Caki2 (cell line): ENCODE measurements around the gene CFAP74. TPM values are rescaled to one million over a fixed set of nuclear protein-coding genes. Genes with fewer than 3 reads are reported as not detected.

Source experiments
- DNase-seq: peaks from one replicate; pipeline ENCODE4 v3.0.0-alpha.2; 2015; ENCODE audit warnings: low read depth
- in situ Hi-C: cut with HindIII; loops from 2 replicates; pipeline ENCODE4 v1.10.0; 2016; ENCODE audit warnings: low sequenced_read_pairs, low pct_unique_long_range_greater_than_20kb, mixed read lengths
- total RNA-seq: library from RNA; depleted of rRNA; stranded (reverse); fragments of >200 nt; shearing (Covaris generic); gene quantifications from 2 replicates; pipeline ENCODE4 v1.2.3, GENCODE V29; 2014; ENCODE audit warnings: low replicate concordance

The CFAP74 gene
- total RNA-seq, 1 experiment from 2014 or later: not detected

DNA sequence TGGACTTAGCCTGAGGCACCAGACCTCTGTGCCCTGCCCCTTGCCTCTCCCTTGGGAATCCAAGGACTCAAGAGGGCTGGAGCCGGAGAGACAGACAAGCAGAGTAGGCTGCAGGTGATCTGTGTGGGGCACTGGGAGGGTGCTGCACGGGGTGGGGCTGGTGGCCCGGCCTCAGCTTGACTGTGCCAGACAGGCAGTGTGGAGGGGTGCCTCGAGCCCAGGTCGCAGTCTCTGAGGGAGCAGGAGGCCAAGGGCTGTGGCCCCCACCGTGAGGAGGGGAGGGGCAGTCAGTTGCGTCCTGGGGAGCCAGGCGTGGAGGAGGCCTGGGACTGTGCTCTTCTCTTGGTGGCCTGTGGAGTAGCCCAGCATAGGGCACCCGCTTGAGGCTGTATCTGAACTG lies 19.6 kb upstream of the CFAP74 start:
- in situ Hi-C loops: no loop called here
- DNase-seq: no peak

- in situ Hi-C loops: no loop called here
- no peak for DNase-seq
Measured at GRCh38 chr1:2022063-2022770, 18.6 kb upstream of the CFAP74 start.

- in situ Hi-C loops: no loop called here
Measured at GRCh38 chr1:2021550-2021949, 18.0 kb upstream of the CFAP74 start.

GRCh38 chr1:2020310-2020655 lies 16.7 kb upstream of the CFAP74 start:
- in situ Hi-C loops: no loop called here
- no peak for DNase-seq

More at GRCh38 chr1:2021550-2021949, 18.0 kb upstream of the CFAP74 start:
- DNase-seq: no peak

GRCh38 chr1:2019571-2020309 lies 16.2 kb upstream of the CFAP74 start:
- no peak for DNase-seq
- in situ Hi-C loops: no loop called here

DNA sequence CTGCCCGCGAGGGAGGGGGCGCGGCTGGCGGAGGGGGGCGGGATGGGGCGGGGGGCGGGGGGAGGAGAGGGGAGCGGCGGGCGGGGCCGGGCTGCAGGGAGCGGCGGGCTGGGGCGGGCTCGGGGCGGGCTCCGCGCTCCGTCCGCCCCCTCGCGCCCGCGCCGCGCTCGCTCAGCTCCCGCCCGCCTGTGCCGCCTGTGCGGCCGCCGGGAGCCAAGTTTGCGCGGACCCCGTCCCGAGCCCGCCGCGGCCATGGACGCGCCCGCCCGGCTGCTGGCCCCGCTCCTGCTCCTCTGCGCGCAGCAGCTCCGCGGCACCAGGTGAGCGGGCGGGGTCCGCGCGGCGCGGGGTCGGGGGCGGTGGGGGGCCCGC lies 15.6 kb upstream of the CFAP74 start, which contains the start of gene GABRD:
TSS of gene GABRD (plus strand) at position 174 of the 372 bp plus-strand sequence. CDS start at position 253, 79 bp downstream.
- no peak for DNase-seq
- in situ Hi-C loops: no loop called here

GRCh38 chr1:2018217-2019171 lies 14.9 kb upstream of the CFAP74 start:
- in situ Hi-C loops: no loop called here
- no peak for DNase-seq

DNA sequence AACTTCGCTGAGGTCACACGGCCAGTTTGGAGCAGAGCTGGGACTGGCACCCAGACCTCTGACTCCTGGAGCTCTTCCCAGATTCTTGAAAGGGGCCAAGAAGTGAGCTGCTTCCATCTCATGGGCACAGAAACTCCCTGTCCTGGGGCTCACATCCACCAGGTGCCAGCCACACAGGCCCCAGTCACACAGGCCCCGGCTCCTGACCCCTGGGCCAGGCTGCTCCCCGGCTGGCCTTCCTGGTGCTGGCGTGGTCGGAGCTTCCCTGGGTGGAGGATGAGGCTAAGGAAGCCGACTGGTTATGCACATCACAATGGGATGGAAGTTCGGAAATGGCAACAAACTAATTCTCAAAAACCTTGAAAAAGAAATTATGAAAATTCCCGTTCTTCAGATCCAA lies 12.5 kb upstream of the CFAP74 start:
- DNase-seq: no peak
- in situ Hi-C loops: no loop called here

DNA sequence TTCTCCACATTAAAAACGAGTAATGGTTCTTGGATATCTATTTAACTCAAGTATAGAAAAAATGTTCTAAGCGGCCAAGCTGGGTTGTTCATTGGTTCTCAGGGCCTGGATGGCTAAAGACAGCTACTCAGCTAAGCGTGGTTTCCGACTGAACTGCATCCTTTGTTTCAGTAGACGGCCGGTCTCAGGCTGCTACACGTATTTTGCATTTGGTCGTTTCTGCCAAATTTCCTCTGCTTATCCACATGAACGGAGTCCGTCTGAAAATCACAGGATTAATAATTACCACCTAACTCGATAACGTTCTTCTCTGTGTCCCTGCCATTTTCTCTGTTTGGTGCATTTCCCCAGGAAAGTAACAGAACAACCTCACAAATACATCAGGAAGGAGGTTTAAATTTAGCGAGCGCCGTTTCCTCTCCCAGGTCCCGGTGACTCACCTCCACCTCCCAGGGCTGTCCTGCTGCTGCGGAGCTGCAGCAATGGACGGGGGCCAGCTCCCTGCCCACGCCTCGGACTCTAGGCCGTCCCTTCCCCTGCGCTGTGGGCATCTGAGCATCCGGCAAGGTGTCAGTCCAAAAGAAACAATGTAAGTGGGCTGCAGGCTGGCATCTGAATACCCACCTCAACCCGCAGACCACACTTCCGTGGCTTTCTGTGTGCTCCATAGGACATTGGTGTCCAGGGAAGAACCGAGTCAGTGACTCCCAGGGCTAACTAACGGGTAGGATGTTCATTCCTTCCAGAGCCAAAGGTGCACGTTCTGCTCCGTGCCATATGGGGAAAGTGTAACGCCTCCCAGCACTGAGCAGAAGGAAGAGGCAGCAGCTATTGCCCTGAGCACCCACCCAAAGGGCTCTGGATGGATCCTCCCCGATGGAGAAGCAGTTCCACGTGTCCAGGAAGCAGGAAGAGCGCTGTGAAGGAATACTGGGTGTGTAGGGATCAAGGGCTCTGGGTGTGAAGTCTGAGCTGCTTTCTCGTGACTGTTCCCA lies 11.5 kb upstream of the CFAP74 start:
- DNase-seq: no peak
- in situ Hi-C loops: no loop called here

- DNase-seq: no peak
- in situ Hi-C loops: no loop called here
Measured at GRCh38 chr1:2014181-2014580, 10.6 kb upstream of the CFAP74 start.

DNA sequence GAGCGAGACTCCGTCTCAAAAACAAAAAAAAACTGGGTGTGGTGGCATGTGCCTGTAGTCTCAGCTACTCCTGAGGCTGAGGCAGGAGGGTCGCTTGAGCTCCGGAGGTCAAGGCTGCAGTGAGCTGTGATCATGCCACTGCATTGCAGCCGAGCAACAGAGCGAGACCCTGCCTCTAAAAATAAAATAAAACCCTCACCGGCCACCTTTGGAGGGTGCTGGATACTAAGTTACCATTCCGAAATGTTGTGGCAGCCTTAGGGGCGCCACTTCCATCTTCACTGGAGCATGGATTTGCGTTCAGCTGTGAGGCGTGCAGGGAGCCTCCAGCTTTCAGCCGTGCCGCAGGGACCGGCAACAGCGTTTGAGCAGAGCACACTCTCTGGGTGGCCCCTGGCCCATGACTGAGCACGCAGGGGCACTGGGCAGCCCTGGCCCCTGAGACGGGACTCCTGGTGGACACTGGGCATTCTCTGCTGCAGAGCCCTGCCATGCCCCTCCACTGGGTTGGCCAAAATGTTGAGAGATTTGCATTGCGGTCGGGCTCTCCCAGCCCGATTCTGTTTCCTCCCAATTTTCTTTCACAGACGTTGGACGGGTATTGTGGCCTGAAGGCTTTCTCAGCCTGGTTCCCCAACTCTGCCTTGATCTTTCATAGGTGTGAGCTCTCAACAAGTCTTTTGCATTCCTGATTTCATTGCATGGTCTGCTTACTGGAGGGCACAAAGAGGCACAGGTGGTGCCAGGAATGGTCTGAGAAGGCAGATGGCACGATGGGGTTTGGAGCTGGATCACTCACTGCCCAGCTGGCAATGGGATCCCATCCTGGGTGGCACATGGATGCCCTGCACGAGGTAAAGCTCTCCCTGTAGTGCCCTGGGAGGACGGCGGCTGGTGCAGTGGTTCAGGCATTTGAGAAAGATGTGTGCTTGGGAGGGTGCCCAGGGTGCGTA lies 5.8 kb upstream of the CFAP74 start:
- no peak for DNase-seq

GRCh38 chr1:2004856-2005255 lies 1.3 kb upstream of the CFAP74 start:
- in situ Hi-C loops: no loop called here
- no peak for DNase-seq

More for the DNA sequence above, 5.8 kb upstream of the CFAP74 start:
- in situ Hi-C loops: no loop called here

DNA sequence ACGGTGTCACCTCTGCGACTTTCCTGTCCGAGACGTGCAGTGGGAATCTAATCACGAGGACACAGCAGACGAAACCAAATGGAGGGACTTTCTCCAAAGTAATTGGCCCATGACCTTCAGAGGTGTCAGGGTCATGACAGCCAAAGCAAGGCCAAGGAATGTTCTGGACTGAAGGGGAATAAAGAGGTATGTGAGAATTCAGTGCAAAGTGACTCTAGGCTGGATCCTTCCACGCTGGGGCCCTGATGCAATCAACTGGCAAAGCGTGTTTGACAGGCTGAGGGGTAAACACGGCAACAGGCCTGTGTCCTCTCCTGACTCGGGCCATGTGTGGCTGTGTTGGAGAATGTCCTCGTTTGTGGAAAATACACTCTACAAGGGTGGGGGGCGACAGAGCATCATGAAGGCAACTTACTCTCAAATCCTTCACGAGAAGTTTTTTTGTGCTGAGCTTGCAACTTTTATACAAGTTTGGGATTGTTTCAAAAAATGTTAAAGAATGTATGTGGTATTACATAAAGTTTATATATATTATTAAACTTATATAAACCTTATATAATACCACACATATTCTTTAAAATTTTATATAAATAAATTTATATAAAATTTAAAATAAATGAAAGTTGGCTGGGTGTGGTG lies 1.7 kb downstream of the CFAP74 start:
- in situ Hi-C loops: no loop called here
- no peak for DNase-seq

DNA sequence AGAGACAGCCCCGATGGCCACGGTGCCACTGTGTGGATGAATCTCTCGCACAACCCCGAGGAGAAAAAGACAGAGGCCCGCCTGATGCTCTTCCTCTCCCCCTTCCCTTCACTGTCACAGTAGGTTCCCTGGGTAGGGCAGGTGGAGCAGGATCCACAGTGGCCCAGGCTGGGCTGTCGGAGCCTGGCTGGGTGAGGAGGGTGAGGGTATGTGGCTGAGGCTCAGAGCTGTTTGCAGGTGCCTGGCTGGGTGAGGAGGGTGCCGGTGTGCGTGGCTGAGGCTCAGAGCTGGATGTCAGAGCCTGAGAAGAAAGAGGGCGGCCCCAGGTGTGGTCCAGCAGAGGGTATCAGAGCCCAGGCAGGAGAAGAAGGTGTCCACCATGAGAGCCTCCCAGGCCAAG lies 2.7 kb downstream of the CFAP74 start:
- in situ Hi-C loops: no loop called here
- no peak for DNase-seq

DNA sequence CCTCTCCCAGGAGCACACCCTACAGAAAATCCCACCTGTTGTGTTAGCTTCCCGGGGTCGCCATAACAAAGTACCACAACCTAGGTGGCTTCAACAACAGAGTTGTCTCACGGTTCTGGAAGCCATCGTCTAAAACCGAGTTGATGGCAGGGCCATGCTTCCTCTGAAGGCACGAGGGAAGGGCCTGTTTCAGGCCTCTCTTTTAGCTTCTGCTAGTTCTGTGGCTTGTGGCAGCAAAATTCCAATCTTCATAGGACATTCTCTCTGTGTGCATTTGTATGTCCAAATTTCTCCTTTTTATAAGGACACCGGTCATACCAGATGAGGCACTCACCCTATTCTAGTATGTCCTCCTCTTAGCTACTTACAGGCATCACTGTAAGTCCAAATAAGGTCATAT lies 3.2 kb downstream of the CFAP74 start:
- no peak for DNase-seq
- in situ Hi-C loops: no loop called here

GRCh38 chr1:1997576-1997975 lies 6.0 kb downstream of the CFAP74 start:
- no peak for DNase-seq
- in situ Hi-C loops: no loop called here
